ENCODE results near the gene AKAP9. TPM values are rescaled to one million over a fixed set of nuclear protein-coding genes. Genes with fewer than 3 reads are reported as not detected.
"Not testable (repeated sequence)": the region's sequence is repeated elsewhere in the genome, so short reads cannot be mapped to it uniquely, and the experiment has no call there.

The AKAP9 gene
- total RNA-seq, 2 experiments from 2014 or later: 21.8 to 23.6 TPM

- DNase-seq: no peak
- H3K27ac Mint-ChIP-seq: peak overlapping the region; percentile 100
- H3K27me3 Mint-ChIP-seq: peaks cover 6% of the 10 kb centered on the region
- no peaks in the 10 kb centered on the region for H3K9me3 Mint-ChIP-seq
- peaks cover 26% of the 10 kb centered on the region for H3K4me1 Mint-ChIP-seq
- peaks cover 18% of the 10 kb centered on the region for H3K36me3 Mint-ChIP-seq
- H3K4me3 Mint-ChIP-seq: peak overlapping the region; percentile 98
Observed at GRCh38 chr7:92135052-92135889, 194.6 kb downstream of the AKAP9 start.

- peaks cover 12% of the 10 kb centered on the region for H3K36me3 Mint-ChIP-seq
- H3K27me3 Mint-ChIP-seq: peaks cover 6% of the 10 kb centered on the region
- no peak overlapping the region for H3K27ac Mint-ChIP-seq
- DNase-seq: no peak
- H3K4me3 Mint-ChIP-seq: no peak overlapping the region
- no peaks in the 10 kb centered on the region for H3K9me3 Mint-ChIP-seq
- peaks cover 19% of the 10 kb centered on the region for H3K4me1 Mint-ChIP-seq
Observed at GRCh38 chr7:92137557-92137956, 196.9 kb downstream of the AKAP9 start.

- Mint-ChIP-seq H3K4me3 (no peak overlapping the region), H3K4me1 (no peaks in the 10 kb centered on the region), H3K9me3 (no peaks in the 10 kb centered on the region), H3K36me3 (no peaks in the 10 kb centered on the region), H3K27ac (no peak overlapping the region), H3K27me3 (no peaks in the 10 kb centered on the region)
- no peak for DNase-seq
Observed at GRCh38 chr7:92141161-92141560, 200.5 kb downstream of the AKAP9 start.

DNA sequence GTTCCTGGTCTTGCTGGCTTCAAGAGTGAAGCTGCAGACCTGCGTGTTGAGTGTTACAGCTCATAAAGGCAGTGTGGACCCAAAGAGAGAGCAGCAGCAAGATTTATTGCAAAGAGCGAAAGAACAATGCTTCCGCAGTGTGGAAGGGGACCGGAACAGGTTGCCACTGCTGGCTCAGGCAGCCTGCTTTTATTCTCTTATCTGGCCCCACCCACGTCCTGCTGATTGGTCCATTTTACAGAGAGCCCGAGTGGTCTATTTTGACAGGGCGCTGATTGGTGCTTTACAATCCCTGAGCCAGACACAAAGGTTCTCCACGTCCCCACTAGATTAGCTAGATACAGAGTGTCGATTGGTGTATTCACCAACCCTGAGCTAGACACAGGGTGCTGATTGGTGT is 202.1 kb downstream of the AKAP9 start:
- DNase-seq, H3K27me3 Mint-ChIP-seq: not testable (repeated sequence)
- peak overlapping the region; percentile 24 for H3K4me3 Mint-ChIP-seq

DNA sequence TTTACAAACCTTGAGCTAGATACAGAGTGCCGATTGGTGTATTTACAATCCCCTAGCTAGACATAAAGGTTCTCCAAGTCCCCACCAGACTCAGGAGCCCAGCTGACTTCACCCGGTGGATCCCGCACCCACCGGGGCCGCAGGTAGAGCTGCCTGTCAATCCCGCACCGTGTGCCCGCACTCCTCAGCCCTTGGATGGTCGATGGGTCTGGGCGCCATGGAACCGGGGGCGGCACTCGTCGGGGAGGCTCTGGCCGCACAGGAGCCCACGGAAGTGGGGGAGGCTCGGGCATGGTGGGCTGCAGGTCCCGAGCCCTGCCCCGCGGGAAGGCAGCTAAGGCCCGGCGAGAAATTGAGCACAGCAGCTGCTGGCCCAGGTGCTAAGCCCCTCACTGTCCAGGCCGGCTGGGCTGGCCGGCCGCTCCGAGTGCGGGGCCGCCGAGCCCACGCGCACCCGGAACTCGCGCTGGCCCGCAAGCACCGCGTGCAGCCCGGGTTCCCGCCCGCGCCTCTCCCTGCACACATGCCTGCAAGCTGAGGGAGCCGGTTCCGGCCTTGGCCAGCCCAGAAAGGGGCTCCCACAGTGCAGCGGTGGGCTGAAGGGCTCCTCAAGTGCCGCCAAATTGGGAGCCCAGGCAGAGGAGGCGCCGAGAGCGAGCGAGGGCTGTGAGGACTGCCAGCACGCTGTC is 202.7 kb downstream of the AKAP9 start:
- not testable (repeated sequence) for H3K27ac Mint-ChIP-seq, H3K27me3 Mint-ChIP-seq, H3K9me3 Mint-ChIP-seq, H3K4me3 Mint-ChIP-seq, H3K4me1 Mint-ChIP-seq, H3K36me3 Mint-ChIP-seq, DNase-seq

More for the DNA sequence above, 202.1 kb downstream of the AKAP9 start:
- not testable (repeated sequence) for H3K9me3 Mint-ChIP-seq, H3K36me3 Mint-ChIP-seq, H3K27ac Mint-ChIP-seq, H3K4me1 Mint-ChIP-seq

DNA sequence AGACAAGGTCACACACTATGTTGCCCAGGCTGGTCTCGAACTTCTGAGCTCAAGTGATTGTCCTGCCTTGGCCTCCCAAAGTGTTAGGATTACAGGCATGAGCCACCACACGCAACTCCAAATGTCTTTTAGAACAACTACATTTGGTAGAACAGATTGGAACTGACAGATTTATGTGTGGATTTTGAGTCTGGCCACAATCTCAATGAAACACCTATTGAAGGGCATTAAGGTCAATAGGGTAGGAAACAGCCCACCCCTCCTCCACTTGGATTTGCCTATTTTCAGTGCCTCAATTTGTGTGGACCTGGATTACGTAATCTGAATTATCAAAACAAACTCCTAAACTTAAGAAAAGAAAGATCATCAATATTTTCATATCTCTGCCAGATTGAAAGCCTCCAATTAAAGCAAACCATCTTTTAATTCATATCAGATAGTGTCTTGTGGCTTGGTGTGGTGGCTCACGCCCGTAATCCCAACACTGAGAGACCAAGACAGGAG is 209.1 kb downstream of the AKAP9 start:
- no peaks in the 10 kb centered on the region for H3K27me3 Mint-ChIP-seq
- H3K27ac Mint-ChIP-seq: no peak overlapping the region
- H3K9me3 Mint-ChIP-seq: no peaks in the 10 kb centered on the region
- H3K4me3 Mint-ChIP-seq: no peak overlapping the region
- DNase-seq: no peak
- H3K4me1 Mint-ChIP-seq: no peaks in the 10 kb centered on the region
- H3K36me3 Mint-ChIP-seq: no peaks in the 10 kb centered on the region

DNA sequence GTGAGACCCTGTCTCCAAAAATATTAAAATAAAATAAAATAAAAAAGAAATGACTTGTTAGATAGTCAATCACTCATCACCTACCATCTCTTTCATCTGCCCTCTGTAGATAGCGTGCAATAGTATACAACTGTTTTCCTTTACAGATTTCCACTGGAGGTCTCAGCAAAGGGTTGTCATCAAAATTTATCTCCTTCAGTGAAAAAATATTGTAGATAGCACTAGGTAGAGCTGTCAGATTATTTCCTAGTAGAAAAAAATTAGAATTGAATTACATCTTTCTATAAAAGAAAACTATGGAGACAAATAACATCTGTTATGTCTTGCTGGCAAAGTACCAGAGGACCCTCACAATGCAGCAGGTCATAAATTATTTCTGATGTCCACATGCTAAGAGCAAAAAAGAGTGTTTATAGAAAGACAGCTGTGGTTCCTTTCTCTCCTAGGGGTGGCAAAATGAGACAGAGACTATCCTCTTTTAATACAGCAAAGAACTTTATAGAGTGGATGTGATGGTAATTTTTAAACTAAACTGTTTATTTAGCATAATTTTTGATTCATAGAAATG is 209.9 kb downstream of the AKAP9 start:
- no peaks in the 10 kb centered on the region for H3K36me3 Mint-ChIP-seq
- no peaks in the 10 kb centered on the region for H3K4me1 Mint-ChIP-seq
- no peaks in the 10 kb centered on the region for H3K27me3 Mint-ChIP-seq
- DNase-seq: no peak
- no peak overlapping the region for H3K4me3 Mint-ChIP-seq
- H3K9me3 Mint-ChIP-seq: no peaks in the 10 kb centered on the region
- H3K27ac Mint-ChIP-seq: no peak overlapping the region

DNA sequence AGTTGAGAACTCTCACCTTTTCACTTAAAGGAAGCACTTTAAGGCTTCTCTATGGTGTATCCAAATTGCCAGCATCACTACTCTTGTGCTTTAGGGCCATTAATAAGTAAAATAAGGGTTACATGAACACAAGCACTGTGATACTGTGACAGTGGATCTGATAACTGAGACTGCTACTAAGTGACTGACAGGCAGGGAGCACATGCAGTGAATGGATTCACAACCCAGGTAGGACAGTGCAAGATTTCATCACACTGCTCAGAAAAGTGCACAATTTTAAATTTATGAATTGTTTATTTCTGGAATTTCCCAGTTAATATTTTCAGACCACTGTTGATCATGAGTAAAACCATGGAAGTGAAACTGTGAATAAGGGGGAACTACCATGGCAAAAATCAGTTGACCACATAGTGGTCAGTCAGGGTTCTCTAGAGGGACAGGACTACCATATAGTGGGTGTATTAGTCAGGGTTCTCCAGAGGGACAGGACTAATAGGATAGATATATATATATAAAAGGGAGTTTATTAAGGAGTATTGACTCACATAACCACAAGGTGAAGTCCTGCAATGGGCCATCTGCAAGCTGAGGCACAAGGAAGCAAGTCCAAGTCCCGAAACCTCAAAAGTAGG is 214.6 kb downstream of the AKAP9 start:
- H3K9me3 Mint-ChIP-seq: no peaks in the 10 kb centered on the region

GRCh38 chr7:92156990-92157389 is 216.3 kb downstream of the AKAP9 start:
- Mint-ChIP-seq H3K36me3 (no peaks in the 10 kb centered on the region), H3K9me3 (no peaks in the 10 kb centered on the region), H3K4me1 (peaks cover 3% of the 10 kb centered on the region), H3K4me3 (no peak overlapping the region), H3K27ac (no peak overlapping the region), H3K27me3 (peaks cover 12% of the 10 kb centered on the region)
- DNase-seq: no peak

More for the DNA sequence above, 214.6 kb downstream of the AKAP9 start:
- no peak for DNase-seq
- Mint-ChIP-seq H3K27me3 (peaks cover 8% of the 10 kb centered on the region), H3K27ac (no peak overlapping the region), H3K36me3 (no peaks in the 10 kb centered on the region), H3K4me3 (no peak overlapping the region), H3K4me1 (peaks cover 3% of the 10 kb centered on the region)

DNA sequence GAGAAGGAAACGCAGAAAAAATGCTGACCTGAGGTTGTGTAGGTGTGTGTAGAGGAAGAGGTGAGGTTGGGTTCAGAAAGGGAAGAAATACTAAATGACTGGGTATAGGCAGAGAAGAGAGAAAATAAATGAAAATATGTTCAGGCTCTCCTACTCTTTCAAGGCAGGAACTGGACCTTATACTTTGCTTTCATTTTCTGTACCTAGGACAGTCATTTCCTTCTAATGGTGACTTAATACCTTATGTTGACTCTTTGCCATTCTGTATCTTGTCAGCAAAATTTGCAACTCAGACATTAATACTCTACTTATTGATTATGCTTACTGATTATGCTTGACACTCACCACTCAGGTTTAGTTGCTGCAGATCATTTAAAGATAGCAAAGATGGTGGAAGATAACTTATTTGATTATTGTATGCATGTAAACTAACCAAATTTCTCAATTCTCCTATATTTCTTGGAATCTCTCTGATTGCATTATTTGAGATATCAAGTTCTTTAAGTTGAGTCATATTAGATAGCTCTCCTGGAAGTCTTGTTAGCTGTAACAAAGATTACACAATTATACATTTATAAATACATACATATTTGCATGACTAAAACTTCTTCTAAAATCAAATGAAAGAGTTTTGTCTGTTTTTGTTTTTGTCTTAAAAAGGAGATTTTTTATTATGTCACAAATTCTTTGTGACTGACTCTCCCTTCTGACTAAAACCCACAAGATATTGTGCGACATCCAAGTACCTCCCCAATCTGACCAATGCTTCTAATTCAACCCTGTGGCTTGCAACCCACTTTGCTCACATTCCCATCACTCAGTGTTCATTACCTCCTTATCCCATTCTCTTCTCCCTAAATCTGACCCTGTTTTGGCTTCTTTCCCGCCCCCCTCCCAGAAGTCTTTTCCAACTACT is 218.3 kb downstream of the AKAP9 start:
- H3K27me3 Mint-ChIP-seq: peaks cover 18% of the 10 kb centered on the region

More for the DNA sequence above, 218.3 kb downstream of the AKAP9 start:
- DNase-seq: no peak
- no peaks in the 10 kb centered on the region for H3K36me3 Mint-ChIP-seq
- peaks cover 3% of the 10 kb centered on the region for H3K4me1 Mint-ChIP-seq
- H3K27ac Mint-ChIP-seq: no peak overlapping the region
- H3K4me3 Mint-ChIP-seq: no peak overlapping the region
- no peaks in the 10 kb centered on the region for H3K9me3 Mint-ChIP-seq

Other genes starting within 250 kb of the AKAP9 start
- gene MTERF1, start 60.2 kb upstream of the AKAP9 start, total RNA-seq: 10 to 100 TPM; 20.4 to 21.3 TPM
- gene CYP51A1, start 193.6 kb downstream of the AKAP9 start, total RNA-seq: 10 to 100 TPM; 57.3 to 62.3 TPM
- not detected for gene LRRD1, start 238.3 kb downstream of the AKAP9 start, total RNA-seq